PC-3 (cell line): ENCODE data around the gene MYOF. TPM values are rescaled to one million over a fixed set of nuclear protein-coding genes. Genes with fewer than 3 reads are reported as not detected.

Source experiments
- ATAC-seq: fragments of 200-7000 bp; cut with Tn5 transposase; 2 replicates; pipeline ENCODE4 v1.9.1; 2020; ENCODE audit warnings: mild to moderate bottlenecking, moderate library complexity
- BruUV-seq: library from RNA; stranded (reverse); fragments of 400-500 nt; replicated peaks from 2 replicates; lab custom pipeline; 2021; lab: Mats Ljungman, UMichigan
- CTCF ChIA-PET: fragments of 300-600 bp; sonication (Branson Sonifier 250); formaldehyde crosslinking; loops from one replicate; lab custom pipeline; 2022; ENCODE audit warnings: antibody characterized with exemption; lab: Charles Lee
- POLR2A ChIA-PET: fragments of 300-600 bp; sonication (Branson Sonifier 250); formaldehyde crosslinking; loops from one replicate; lab custom pipeline; 2022; ENCODE audit warnings: antibody characterized with exemption; ENCODE audit not compliant: unreplicated experiment; lab: Charles Lee
- DNase-seq: peaks from one replicate; pipeline ENCODE4 v3.0.0-alpha.2; 2015
- H2AFZ ChIP-seq: fragments of 300-600 bp; sonication (generic); 2 replicates; pipeline ENCODE4 v1.6.0; 2016; ENCODE audit warnings: antibody characterized with exemption, low read length
- H3F3A ChIP-seq: fragments of 300-600 bp; sonication (generic); one replicate; pipeline ENCODE4 v1.6.0; 2017; ENCODE audit warnings: antibody characterized with exemption, low read length, control low read depth, mild to moderate bottlenecking; ENCODE audit not compliant: unreplicated experiment
- H3K27ac ChIP-seq: fragments of 300-600 bp; sonication (generic); 2 replicates; pipeline ENCODE4 v1.5.1; 2016; ENCODE audit warnings: mild to moderate bottlenecking, low read length
- H3K27me3 ChIP-seq: fragments of 300-600 bp; sonication (generic); 2 replicates; pipeline ENCODE4 v1.6.1; 2016; ENCODE audit warnings: low read length, mixed read lengths
- H3K36me3 ChIP-seq: fragments of 300-600 bp; sonication (generic); 2 replicates; pipeline ENCODE4 v1.6.1; 2016; ENCODE audit warnings: low read depth, mixed run types, low read length, mixed read lengths
- H3K4me1 ChIP-seq: fragments of 300-600 bp; sonication (generic); 2 replicates; pipeline ENCODE4 v1.5.1; 2016; ENCODE audit warnings: low read length; ENCODE audit not compliant: insufficient read depth
- H3K4me2 ChIP-seq: fragments of 300-600 bp; sonication (generic); 2 replicates; pipeline ENCODE4 v1.6.0; 2016; ENCODE audit warnings: low read length
- H3K4me3 ChIP-seq: fragments of 300-600 bp; sonication (generic); 2 replicates; pipeline ENCODE4 v1.5.1; 2016; ENCODE audit warnings: mild to moderate bottlenecking, low read length, mixed read lengths
- H3K79me2 ChIP-seq: fragments of 300-600 bp; sonication (generic); 2 replicates; pipeline ENCODE4 v1.6.1; 2017; ENCODE audit warnings: low read length, mixed read lengths
- H3K9ac ChIP-seq: fragments of 300-600 bp; sonication (generic); 2 replicates; pipeline ENCODE4 v1.6.0; 2016; ENCODE audit warnings: mild to moderate bottlenecking, low read length
- H3K9me2 ChIP-seq: fragments of 300-600 bp; sonication (generic); replicated peaks from 2 replicates; pipeline ENCODE4 v1.6.1; 2016; ENCODE audit warnings: mixed run types, low read length, mixed read lengths
- H3K9me3 ChIP-seq: fragments of 300-600 bp; sonication (generic); 2 replicates; pipeline ENCODE4 v1.6.1; 2016; ENCODE audit warnings: low read length, mixed read lengths
- H4K20me1 ChIP-seq: fragments of 300-600 bp; sonication (generic); 2 replicates; pipeline ENCODE4 v1.6.1; 2016; ENCODE audit warnings: low read length, mixed read lengths
- CTCF ChIP-seq: fragments of 300-600 bp; sonication (generic); conservative IDR thresholded peaks from 2 replicates; pipeline ENCODE4 v1.5.1; 2017; ENCODE audit warnings: antibody characterized with exemption, low read depth, mild to moderate bottlenecking, low read length
- EZH2 ChIP-seq: fragments of 300-600 bp; sonication (generic); IDR thresholded peaks from one replicate; pipeline ENCODE4 v1.6.1; 2017; ENCODE audit warnings: antibody characterized with exemption, mild to moderate bottlenecking, low read length; ENCODE audit not compliant: unreplicated experiment
- EZH2phosphoT487 ChIP-seq: fragments of 300-600 bp; sonication (generic); IDR thresholded peaks from 2 replicates; pipeline ENCODE4 v1.6.1; 2018; ENCODE audit warnings: mild to moderate bottlenecking, antibody characterized with exemption, low read length, borderline replicate concordance
- intact Hi-C: fragments of 100-400 bp; cut with micrococcal nuclease; formaldehyde crosslinking; loops from 2 replicates; pipeline ENCODE4 v1.9.0; 2023
- total RNA-seq: library from RNA; depleted of rRNA; stranded (reverse); fragments of >200 nt; gene quantifications from 2 replicates; pipeline ENCODE4 v1.2.3, GENCODE V29; 2014

The MYOF gene
- total RNA-seq, 1 experiment from 2014 or later = 174 TPM

- TF ChIP-seq EZH2phosphoT487 = no peak
- Histone ChIP-seq H4K20me1 (no peaks in the 10 kb centered on the region), H2AFZ (no peak overlapping the region), H3K9me3 (no peaks in the 10 kb centered on the region), H3K9me2 (no peaks in the 10 kb centered on the region), H3K4me2 (no peak overlapping the region), H3K79me2 (no peaks in the 10 kb centered on the region), H3K4me1 (no peaks in the 10 kb centered on the region), H3K9ac (no peak overlapping the region), H3K27ac (no peak overlapping the region), H3K27me3 (no peaks in the 10 kb centered on the region), H3F3A (no peaks in the 10 kb centered on the region), H3K36me3 (peaks cover 27% of the 10 kb centered on the region; the same call in 1 of the 2 replicates), H3K4me3 (no peak overlapping the region)
- no TSS peak for BruUV-seq
- POLR2A ChIA-PET = no interaction called here
- ATAC-seq (no peak), DNase-seq (no peak)
- intact Hi-C loops = no loop called here
- CTCF ChIA-PET = no interaction called here
These were observed 68.9 kb downstream of the MYOF start for GRCh38 chr10:93413252-93413689.

- Histone ChIP-seq H3K4me2 (no peak overlapping the region), H3K9me3 (no peaks in the 10 kb centered on the region), H3K9me2 (no peaks in the 10 kb centered on the region), H2AFZ (no peak overlapping the region), H3K79me2 (no peaks in the 10 kb centered on the region), H3K9ac (no peak overlapping the region), H3F3A (no peaks in the 10 kb centered on the region), H3K4me1 (no peaks in the 10 kb centered on the region), H3K4me3 (no peak overlapping the region), H3K36me3 (peaks cover 29% of the 10 kb centered on the region; the same call in 1 of the 2 replicates), H3K27ac (no peak overlapping the region), H4K20me1 (no peaks in the 10 kb centered on the region), H3K27me3 (no peaks in the 10 kb centered on the region)
- POLR2A ChIA-PET = interaction anchor here (0.5 kb wide), 1 partner anchor 63 kb away, joined by 12 read pairs; no protein-coding TSS in a partner anchor
- DNase-seq (no peak), ATAC-seq (no peak)
- CTCF ChIA-PET = no interaction called here
- intact Hi-C loops = no loop called here
- no TSS peak for BruUV-seq
- TF ChIP-seq EZH2phosphoT487 (no peak), EZH2 (no peak), CTCF (no peak)
These were observed 69.3 kb downstream of the MYOF start for GRCh38 chr10:93412801-93413200.

- H3K9me2 ChIP-seq = no peaks in the 10 kb centered on the region
- intact Hi-C loops = no loop called here
- ChIA-PET POLR2A (interaction anchor here (0.9 kb wide), 1 partner anchor 49 kb away, joined by 4 read pairs; no protein-coding TSS in a partner anchor), CTCF (no interaction called here)
- H3K9ac ChIP-seq = no peak overlapping the region
- no peaks in the 10 kb centered on the region for H3K79me2 ChIP-seq
- no peak overlapping the region for H3K4me3 ChIP-seq
- H3F3A ChIP-seq = no peaks in the 10 kb centered on the region
- H3K27me3 ChIP-seq = no peaks in the 10 kb centered on the region
- no peak for TF ChIP-seq EZH2
- no peak for TF ChIP-seq CTCF
- no peak for TF ChIP-seq EZH2phosphoT487
- H4K20me1 ChIP-seq = no peaks in the 10 kb centered on the region
- no peaks in the 10 kb centered on the region for H3K9me3 ChIP-seq
- H2AFZ ChIP-seq = no peak overlapping the region
- BruUV-seq = no TSS peak
- no peak overlapping the region for H3K27ac ChIP-seq
- no peak for DNase-seq
- ATAC-seq = no peak
- H3K36me3 ChIP-seq = peaks cover 39% of the 10 kb centered on the region; the same call in 1 of the 2 replicates
- H3K4me2 ChIP-seq = no peak overlapping the region
- H3K4me1 ChIP-seq = no peaks in the 10 kb centered on the region
These were observed 71.3 kb downstream of the MYOF start for GRCh38 chr10:93410697-93411348.
